NCI-H2029 (cell line): ENCODE results near the gene IGFL2.
"Not testable (repeated sequence)": the region's sequence is repeated elsewhere in the genome, so short reads cannot be mapped to it uniquely, and the experiment has no call there.

Experiments
- DNase-seq: peaks from one replicate; lab custom pipeline; 2025; lab: John Stamatoyannopoulos, UW

Gene IGFL2

DNA sequence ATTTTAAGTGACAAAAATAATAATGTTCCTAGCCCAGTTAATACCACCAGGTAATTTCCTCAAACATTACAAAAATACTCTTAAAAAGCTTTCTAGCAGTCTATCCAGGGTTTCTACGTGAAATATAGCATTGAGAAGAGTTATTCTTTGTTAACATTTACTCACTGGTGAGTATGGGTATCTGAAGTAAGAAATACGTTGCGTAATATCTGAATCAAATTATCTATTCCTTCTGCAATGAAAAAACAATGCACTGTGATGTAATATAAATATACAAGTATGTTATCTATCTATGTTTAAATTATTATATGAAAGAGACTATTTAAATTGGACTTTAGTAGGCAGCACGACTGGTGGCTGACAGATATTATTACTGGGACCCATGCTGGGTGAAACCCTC, 5.7 kb upstream of the IGFL2 start:
- DNase-seq, result no peak

DNA sequence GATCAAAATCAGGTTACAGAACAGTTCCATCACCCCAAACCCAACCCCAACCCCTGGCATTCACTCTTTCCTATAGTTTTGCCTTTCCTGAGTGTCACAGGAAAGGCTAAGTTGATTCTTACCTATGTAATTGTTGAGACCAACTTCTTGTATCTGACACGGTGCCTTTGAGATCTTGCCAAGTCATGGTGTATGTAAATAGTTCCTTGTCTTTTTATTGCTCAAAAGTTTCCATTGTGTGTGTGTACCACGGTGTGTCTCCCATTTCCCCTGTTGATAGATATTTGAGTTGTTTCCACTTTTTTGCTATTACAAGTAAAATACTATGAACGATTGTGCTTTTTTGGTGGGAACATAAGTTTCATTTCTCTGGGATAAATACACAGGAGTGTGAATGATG, 3.3 kb upstream of the IGFL2 start:
- no peak for DNase-seq

- no peak for DNase-seq
Measured at GRCh38 chr19:46147166-46147740, 785 bp upstream of the IGFL2 start.

DNA sequence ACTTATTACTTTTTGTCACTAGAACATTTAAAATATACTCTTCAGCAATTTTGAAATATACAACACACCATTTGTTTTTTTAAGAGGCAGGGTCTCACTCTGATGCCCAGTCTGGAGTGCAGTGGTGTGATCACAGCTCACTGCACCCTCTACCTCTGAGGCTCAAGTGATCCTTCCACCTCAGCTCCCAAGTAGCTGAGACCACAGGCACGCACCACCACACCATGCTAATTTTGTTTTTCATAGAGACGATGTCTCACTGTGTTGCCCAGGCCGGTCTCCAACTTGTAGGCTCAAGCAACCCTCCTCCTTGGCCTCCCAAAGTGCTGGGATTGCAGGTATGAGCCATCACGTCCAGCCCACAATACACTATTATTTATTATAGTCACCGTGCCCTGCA, 2.6 kb downstream of the IGFL2 start:
- no peak for DNase-seq

DNA sequence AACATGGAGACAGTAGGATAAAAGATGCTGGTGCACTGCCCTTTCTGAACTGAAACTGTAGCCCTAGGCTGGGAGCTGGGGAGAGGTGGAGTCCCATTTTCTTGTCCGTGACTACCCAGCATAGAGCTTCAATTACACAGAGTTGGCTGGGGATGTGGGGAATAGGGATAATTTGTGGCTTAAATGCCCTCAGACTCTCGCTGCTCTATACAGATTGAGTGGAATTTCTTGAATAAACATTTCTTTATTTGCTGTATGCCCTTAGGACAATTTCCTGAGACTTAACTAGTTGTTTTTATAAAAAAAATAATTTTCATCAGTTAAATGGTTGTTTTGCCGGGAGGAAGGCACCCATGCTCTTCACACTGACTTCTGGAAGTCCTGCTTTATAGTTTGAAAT, 7.2 kb downstream of the IGFL2 start:
- no peak for DNase-seq

DNA sequence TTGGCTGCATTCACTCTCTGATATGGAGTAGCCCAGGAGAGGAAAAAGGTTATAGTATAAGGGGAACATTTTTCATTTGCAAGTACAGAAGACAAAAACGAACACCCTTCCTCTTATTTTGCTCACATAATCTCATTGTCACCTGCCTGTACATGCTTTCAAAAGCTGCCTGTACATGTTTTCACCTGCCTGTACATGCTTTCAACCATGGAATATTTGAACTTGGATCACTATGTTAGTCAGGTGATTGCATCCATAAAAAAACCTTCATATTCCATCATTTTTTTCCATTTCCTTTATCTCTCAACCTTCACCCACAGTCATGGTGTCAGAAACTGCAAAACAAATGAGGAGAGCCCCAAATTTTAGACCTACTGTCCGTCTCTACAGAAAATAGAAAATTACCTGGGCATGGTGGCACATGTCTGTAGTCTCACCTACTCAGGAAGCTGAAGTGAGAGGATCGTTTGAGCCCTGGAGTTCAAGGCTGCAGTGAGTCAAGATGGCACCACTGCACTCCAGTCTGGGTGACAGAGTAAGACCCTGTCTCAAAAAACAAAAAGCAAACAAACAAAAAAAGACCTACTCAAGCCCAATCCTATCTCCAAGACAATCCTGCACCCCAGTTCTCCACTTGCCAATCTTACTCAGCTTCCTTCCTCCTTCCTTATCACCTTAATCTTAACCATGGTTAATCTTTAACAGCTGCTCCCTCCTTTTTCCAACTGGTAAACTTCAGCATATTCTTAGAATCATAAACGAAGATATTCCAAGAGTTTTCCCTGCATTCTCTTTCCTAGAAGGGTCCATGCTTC, 11.6 kb downstream of the IGFL2 start:
- no peak for DNase-seq

- no peak for DNase-seq
Measured at GRCh38 chr19:46160233-46160775, 12.3 kb downstream of the IGFL2 start.

DNA sequence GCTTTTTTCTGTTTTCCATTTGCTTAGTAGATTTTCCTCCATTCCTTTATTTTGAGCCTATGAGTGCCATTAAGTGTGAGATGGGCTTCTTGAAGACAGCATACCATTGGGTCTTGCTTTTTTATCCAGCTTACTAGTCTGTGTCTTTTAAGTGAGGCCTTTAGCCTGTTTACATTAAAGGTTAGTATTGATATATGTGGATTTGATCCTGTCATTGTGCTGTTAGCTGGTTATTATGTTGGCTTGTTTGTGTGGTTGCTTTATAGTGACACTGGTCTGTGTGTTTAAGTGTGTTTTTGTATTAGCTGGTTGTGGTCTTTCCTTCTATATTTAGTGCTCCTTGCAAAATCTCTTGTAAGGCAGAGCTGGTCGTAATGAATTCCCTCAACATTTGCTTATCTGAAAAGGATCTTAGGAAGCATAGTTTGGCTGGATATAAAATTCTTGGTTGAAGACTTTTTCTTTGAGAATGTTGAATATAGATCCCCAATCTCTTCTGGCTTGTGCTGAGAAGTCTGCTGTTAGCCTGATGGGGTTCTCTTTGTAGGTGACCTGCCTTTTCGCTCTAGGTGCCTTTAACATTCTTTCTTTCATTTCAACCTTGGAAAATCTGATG, 13.7 kb downstream of the IGFL2 start:
- not testable (repeated sequence) for DNase-seq

DNA sequence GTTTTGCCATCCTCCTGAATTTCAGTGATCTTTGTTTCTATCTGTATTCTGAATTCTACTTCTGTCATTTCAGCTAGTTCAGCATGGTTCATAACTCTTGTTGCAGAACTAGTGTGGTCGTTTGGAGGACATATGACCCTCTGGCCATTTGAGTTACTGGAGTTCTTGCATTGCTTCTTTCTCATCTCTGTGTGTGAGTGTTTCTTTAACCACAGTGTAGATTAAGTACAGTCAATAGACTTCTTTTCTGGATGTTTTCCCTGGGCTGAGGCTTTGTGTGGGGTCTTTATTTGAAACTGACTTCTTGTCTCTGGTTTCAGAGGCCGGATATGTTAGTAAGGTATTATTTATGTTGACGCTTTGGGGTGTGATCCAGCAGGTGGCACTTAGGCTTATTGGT, 14.7 kb downstream of the IGFL2 start:
- DNase-seq, result no peak

DNA sequence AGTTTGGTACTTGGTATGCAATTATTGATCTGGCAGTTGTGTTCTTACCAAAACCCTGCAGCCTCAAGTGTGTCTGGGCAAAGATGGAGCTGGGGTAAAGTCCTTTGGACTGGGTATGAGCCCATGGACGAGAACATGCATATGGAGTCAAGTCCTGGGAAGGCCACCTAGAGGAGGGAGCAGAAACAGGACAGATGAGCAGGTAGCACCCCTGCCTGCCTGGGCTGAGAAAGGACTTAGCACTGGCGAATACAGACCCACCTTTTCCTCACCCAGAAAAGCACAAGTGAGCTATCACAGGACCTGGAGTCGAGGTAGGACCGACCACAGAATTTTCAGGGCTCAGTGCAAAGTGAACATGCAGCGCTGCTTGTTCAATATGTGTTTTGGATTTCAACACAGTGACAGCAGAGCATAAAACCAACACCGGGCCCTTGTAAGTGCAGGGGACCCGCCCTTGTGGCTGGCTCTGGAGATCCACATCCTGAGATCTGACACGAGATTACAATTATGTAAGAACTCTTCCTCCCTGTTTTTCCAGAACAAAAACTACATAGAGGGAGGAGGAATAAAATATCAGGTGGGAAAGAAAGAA, 25.9 kb downstream of the IGFL2 start:
- DNase-seq, result no peak

- no peak for DNase-seq
Measured at GRCh38 chr19:46176116-46176860, 28.2 kb downstream of the IGFL2 start.

DNA sequence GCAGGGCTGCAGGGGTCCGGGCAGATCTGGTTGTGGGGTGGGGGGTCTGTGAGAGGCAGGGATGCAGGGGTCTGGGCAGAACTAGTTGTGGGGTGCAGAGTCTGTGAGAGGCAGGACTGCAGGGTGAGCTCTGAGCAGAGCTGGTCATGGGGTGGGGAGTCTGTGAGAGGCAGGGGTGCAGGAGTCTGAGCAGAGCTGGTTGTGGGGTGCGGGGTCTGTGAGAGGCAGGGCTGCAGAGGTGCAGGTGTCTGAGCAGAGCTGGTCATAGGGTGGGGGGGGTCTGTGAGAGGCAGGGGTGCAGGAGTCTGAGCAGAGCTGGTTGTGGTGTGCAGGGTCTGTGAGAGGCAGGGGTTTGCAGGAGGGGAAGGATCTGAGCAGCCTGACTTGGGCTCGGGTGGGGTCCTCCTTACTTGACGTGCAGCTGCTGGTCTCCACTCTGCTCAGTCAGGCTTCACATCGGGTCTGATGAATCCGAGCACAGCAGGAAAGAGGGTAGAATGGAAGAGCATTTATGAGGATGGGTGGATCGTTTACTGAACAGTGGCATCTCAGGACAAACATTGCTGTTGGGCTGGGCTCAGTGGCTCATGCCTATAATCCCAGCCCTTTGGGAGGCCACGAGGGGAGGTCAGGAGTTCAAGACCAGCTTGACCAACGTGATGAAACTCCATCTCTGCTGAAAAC, 31.2 kb downstream of the IGFL2 start:
- DNase-seq, result no peak

DNA sequence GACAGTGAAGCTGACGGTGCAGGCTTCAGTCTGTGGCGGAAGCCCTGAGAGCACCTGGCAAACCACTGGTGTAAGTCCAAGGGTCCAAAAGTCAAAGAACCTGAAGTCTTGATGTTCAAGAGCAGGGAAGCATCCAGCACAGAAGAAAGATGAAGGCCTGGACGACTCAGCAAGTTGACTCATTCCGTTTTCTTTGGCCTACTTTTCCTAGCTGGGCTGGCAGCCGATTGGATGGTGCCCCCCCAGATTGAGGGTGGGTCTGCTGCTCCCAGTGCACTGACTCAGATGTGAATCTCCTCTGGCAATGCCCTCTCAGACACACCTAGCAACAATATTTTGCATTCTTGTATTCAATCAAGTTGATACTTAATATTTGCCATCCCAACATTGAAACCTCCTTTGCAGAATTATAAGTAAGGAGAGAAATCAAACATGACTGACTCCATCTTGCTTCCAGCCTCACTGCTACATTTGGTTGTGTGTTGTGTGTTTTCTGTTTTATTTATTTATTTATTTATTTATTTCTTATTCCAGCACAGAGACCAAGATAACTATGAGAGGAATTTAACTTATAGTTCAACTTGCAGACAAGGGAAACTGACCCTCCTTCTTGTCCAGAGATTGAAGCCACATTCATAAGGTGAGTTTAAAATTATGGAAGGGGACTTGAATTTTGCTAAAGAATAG, 32.8 kb downstream of the IGFL2 start:
- DNase-seq, result no peak

DNA sequence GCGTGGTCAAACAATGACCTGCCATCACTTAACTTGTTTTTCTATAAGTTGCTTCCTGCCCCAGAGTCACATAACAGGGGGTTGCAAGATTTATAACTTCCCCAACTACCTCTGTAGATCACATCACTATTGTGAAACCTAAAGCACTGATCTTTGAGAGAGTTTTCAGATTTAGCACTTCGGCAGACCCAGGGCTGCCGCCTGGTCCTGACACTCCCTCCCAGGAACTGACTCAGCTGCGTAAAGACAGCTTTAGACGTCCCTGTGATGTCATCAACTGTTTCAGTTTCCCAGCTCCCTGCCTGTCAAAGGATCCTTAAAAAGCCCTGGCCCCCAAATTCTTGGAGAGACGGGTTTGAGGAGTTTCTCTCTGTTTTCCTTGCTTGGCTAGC, 33.3 kb downstream of the IGFL2 start:
- no peak for DNase-seq

- DNase-seq, result no peak
Measured at GRCh38 chr19:46182476-46182875, 34.4 kb downstream of the IGFL2 start.

GRCh38 chr19:46184775-46185710, 37.0 kb downstream of the IGFL2 start:
- not testable (repeated sequence) for DNase-seq

DNA sequence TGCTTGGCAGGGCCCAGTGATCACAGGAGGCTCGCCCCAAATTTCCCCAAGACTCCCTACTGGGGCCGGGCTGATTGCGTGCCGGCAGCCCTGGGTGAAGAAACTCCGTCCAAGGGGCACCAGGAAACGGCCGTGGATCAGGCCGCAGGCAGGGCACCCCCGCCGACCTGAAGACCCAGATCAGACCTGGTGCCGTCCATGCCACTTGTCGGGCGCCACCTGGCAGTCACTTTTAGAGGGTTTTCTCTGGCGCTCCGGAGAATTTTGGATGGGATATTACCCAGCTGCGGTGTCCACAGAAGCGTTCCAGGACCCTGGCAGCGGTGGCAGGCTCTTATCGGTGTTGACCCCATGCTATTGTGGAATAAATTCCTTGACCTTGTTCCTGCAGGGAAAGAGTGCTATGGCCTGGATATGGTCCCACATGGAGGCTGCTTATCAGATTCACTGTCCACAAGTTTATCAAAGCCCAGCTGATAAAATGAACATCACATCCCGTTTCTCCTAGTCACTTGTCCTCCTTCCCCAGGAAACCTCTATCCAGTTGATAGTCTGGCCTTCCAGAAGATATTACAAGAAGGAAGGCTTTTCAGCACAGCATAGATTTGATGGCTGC, 38.2 kb downstream of the IGFL2 start:
- DNase-seq, result no peak

GRCh38 chr19:46186717-46187101, 38.7 kb downstream of the IGFL2 start:
- no peak for DNase-seq
